Activated CD8-positive, alpha-beta T cell treated with anti-CD3 and anti-CD28 coated beads for 36 hours (primary cell): Measurements from ENCODE around the gene TTC24. TPM values are rescaled to one million over a fixed set of nuclear protein-coding genes. Genes with fewer than 3 reads are reported as not detected.

Experiments
- ATAC-seq: fragments of 200-7000 bp; cut with Tn5 transposase; one replicate; pipeline ENCODE4 v1.10.0; 2021; ENCODE audit warnings: mild to moderate bottlenecking, moderate library complexity
- CTCF ChIA-PET: fragments of 350-600 bp; sonication (Branson Sonifier 250); formaldehyde crosslinking; loops from one replicate; lab custom pipeline; 2021; ENCODE audit warnings: antibody characterized with exemption; lab: Charles Lee
- POLR2A ChIA-PET: fragments of 350-600 bp; sonication (Branson Sonifier 250); formaldehyde crosslinking; loops from one replicate; lab custom pipeline; 2021; ENCODE audit warnings: antibody characterized with exemption; lab: Charles Lee
- DNase-seq: peaks from one replicate; pipeline ENCODE4 v3.0.0-alpha.2; 2020
- H3K27ac Mint-ChIP-seq: one replicate; pipeline ENCODE4 v1.8.0; 2021; ENCODE audit warnings: mild to moderate bottlenecking, mixed read lengths
- H3K27me3 Mint-ChIP-seq: one replicate; pipeline ENCODE4 v1.8.0; 2021; ENCODE audit warnings: mixed read lengths
- H3K36me3 Mint-ChIP-seq: one replicate; pipeline ENCODE4 v1.8.0; 2021; ENCODE audit warnings: low read depth, mixed read lengths
- H3K4me1 Mint-ChIP-seq: one replicate; pipeline ENCODE4 v1.8.0; 2021; ENCODE audit warnings: low read depth, mixed read lengths
- H3K4me3 Mint-ChIP-seq: one replicate; pipeline ENCODE4 v1.8.0; 2021; ENCODE audit warnings: mild to moderate bottlenecking, moderate library complexity, mixed read lengths
- H3K9me3 Mint-ChIP-seq: one replicate; pipeline ENCODE4 v1.8.0; 2021; ENCODE audit warnings: mixed read lengths
- intact Hi-C: fragments of 100-400 bp; cut with micrococcal nuclease; formaldehyde crosslinking; loops from one replicate; pipeline ENCODE4 v1.10.0; 2022
- total RNA-seq, 2 experiments: library from RNA; stranded (reverse); gene quantifications; one replicate each; pipeline ENCODE4 v1.2.3, GENCODE V29; 2021
- TF ChIP-seq, protein P1 (sequence below): fragments of 200-600 bp; IDR thresholded peaks from one replicate; pipeline ENCODE4 v1.8.0; 2022; ENCODE audit warnings: antibody characterized with exemption, mild to moderate bottlenecking

TTC24 gene
- total RNA-seq, 2 experiments from 2014 or later, result 19.8 to 20.2 TPM

DNA sequence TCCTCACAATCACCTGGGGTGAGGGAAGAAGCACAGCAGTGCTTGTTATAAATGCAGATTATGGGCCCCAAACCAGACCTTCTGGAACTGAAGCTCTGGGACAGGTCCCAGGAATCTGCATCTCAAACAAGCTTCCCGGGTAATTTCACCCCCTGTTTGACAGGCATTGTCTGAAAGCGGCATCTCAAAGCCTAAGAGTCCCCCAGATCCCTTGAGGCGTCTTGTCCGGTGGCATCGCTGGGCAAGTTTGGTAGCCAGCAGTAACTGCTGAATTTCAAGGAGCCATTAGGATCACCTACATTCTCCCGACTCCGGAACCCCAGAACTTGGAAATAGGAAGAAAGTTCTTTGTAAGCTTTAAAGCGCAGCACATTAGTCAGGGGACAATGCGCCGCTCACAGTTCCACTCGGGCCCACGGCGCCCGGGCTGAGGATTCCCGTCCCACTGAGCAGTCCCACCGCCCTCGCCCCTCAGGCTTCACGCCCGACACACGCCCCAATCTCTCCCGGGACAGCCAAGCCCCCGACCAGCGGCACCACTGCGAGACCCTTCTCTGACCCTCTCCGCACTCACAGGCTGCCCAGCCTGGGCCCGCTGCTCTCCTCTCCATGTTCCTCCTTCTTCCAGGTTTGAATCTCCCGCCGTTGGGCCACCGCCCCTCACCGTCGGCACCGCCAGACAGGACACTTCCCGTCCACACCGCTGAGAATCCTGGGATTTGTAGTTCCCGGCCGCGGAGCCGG lies 7.4 kb upstream of the TTC24 start, which contains the start of gene IQGAP3:
Gene IQGAP3, minus strand, starts transcription at position 647 of the 744 bp plus-strand sequence. Its CDS starts 36 bp downstream, at position 611.
- ChIA-PET POLR2A (interaction anchor here (1.0 to 3.8 kb wide), 4 partner anchors 10 to 147 kb away, joined by 3 to 18 read pairs (median 3); no protein-coding TSS in a partner anchor), CTCF (interaction anchor here (0.7 to 2.6 kb wide), 12 partner anchors 10 to 186 kb away, joined by 3 to 12 read pairs (median 6); no protein-coding TSS in a partner anchor)
- ATAC-seq (peak; percentile 96), DNase-seq (peak; percentile 83)
- H3K36me3 Mint-ChIP-seq, result peaks cover 2% of the 10 kb centered on the region
- H3K9me3 Mint-ChIP-seq, result no peaks in the 10 kb centered on the region
- peak within 1 kb of the TSS; percentile 81 for H3K27ac Mint-ChIP-seq
- H3K4me3 Mint-ChIP-seq, result peak within 1 kb of the TSS; percentile 95
- peaks cover 22% of the 10 kb centered on the region for H3K27me3 Mint-ChIP-seq
- TF ChIP-seq, protein P1, sequence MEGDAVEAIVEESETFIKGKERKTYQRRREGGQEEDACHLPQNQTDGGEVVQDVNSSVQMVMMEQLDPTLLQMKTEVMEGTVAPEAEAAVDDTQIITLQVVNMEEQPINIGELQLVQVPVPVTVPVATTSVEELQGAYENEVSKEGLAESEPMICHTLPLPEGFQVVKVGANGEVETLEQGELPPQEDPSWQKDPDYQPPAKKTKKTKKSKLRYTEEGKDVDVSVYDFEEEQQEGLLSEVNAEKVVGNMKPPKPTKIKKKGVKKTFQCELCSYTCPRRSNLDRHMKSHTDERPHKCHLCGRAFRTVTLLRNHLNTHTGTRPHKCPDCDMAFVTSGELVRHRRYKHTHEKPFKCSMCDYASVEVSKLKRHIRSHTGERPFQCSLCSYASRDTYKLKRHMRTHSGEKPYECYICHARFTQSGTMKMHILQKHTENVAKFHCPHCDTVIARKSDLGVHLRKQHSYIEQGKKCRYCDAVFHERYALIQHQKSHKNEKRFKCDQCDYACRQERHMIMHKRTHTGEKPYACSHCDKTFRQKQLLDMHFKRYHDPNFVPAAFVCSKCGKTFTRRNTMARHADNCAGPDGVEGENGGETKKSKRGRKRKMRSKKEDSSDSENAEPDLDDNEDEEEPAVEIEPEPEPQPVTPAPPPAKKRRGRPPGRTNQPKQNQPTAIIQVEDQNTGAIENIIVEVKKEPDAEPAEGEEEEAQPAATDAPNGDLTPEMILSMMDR, result no peak
- H3K4me1 Mint-ChIP-seq, result peaks cover 16% of the 10 kb centered on the region
- intact Hi-C loops, result no loop called here

DNA sequence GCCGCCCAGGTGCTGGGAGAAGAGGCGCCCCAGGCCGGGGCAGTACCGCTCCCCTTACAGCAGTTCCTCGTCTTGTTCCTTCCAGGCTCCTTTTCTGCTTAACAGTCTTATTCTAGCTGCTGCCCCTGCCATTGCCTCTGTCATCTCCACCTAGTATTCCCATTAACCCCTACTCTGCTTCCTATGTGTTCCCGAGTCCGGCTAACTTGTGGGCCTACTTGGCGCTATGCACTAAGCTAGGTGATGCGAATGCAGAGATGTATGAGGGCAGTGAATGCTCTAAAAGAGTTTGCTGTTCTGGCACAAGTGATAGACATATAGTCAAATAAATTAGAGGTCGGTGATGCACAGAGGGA lies 6.9 kb upstream of the TTC24 start:
- Mint-ChIP-seq H3K27me3 (peaks cover 22% of the 10 kb centered on the region), H3K36me3 (peaks cover 2% of the 10 kb centered on the region), H3K4me3 (peak overlapping the region; percentile 95), H3K27ac (peak overlapping the region; percentile 81), H3K9me3 (no peaks in the 10 kb centered on the region), H3K4me1 (peaks cover 16% of the 10 kb centered on the region)
- TF ChIP-seq, protein P1, result no peak
- no peak for DNase-seq
- ATAC-seq, result no peak
- ChIA-PET CTCF (interaction anchor here (0.7 to 2.6 kb wide), 7 partner anchors 9 to 127 kb away, joined by 3 to 9 read pairs (median 3); no protein-coding TSS in a partner anchor), POLR2A (interaction anchor here (1.0 to 3.8 kb wide), 3 partner anchors 9 to 20 kb away, joined by 3 to 18 read pairs (median 3); no protein-coding TSS in a partner anchor)
- intact Hi-C loops, result no loop called here

DNA sequence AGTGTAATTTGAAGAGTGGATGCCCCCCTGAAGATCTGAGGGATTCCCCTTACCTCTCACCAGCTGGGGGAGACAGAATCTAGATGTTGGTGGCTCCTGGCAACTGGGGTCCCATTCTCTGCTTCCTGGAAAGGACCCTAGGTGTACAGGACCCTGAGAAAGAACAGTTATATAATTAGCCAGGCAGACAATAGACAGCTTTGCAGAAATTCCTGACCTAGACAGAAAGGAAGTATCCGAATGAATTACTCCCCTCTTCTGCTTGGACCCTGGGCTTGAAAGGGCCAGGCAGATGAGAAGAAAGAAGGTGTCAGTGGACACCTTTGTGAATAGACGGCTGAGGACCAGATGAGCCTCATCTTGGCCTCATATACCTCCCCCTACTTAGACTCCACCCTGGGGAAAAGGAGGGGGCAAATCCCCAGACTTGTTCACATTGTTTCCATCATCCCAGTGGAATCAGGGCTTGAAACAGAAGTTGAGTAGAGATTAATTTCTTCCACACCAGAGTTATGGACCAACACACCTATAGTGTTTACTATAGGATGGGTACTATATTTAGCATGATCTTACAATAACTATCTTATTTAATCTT lies 5.4 kb upstream of the TTC24 start:
- POLR2A ChIA-PET, result interaction anchor here (3.8 kb wide), 1 partner anchor 8 kb away, joined by 18 read pairs; no protein-coding TSS in a partner anchor
- Mint-ChIP-seq H3K36me3 (peaks cover 2% of the 10 kb centered on the region), H3K27me3 (peaks cover 22% of the 10 kb centered on the region), H3K9me3 (no peaks in the 10 kb centered on the region), H3K4me3 (no peak overlapping the region), H3K27ac (no peak overlapping the region), H3K4me1 (peaks cover 16% of the 10 kb centered on the region)
- DNase-seq (no peak), ATAC-seq (no peak)
- TF ChIP-seq, protein P1, result no peak
- CTCF ChIA-PET, result interaction anchor here (0.9 to 2.4 kb wide), 4 partner anchors 12 to 93 kb away, joined by 3 to 9 read pairs (median 3); partner anchors contain the start of gene HAPLN2
- intact Hi-C loops, result no loop called here

DNA sequence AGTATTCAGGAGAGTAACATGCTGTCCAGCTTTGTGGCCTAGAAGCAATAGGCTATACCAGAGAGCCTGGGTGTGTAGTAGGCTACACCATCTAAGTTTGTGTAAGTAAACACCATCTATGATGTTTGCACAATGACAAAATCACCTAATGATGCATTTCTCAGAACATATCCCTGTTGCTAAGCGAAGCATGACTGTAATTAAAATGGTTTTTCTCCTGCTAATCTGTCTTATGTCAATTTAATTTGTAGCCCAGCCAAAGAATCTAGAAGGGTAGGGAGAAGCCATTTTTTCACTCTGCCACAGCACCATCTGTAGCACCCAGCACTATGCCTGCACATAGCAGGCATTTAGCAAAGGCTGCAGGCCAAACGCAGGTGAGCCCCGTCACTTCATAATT lies 2.0 kb upstream of the TTC24 start:
- ATAC-seq (no peak), DNase-seq (no peak)
- Mint-ChIP-seq H3K36me3 (peaks cover 1% of the 10 kb centered on the region), H3K4me1 (peaks cover 9% of the 10 kb centered on the region), H3K27ac (no peak overlapping the region), H3K27me3 (peaks cover 7% of the 10 kb centered on the region), H3K9me3 (no peaks in the 10 kb centered on the region), H3K4me3 (no peak overlapping the region)
- CTCF ChIA-PET, result interaction anchor here (2.1 kb wide), 1 partner anchor 192 kb away, joined by 7 read pairs; no protein-coding TSS in a partner anchor
- POLR2A ChIA-PET, result interaction anchor here (5.5 kb wide), 1 partner anchor 16 kb away, joined by 66 read pairs; the partner anchor contains the start of gene NAXE
- TF ChIP-seq, protein P1, result no peak
- intact Hi-C loops, result no loop called here
